ENCODE results near the gene NHS. TPM values are rescaled to one million over a fixed set of nuclear protein-coding genes. Genes with fewer than 3 reads are reported as not detected.
A peak's percentile ranks its signal among the peaks of the same experiment; 100 is the strongest.

The NHS gene
- total and polyA plus RNA-seq, 2 of the 13 experiments (the other 11 are each of a cell fraction or from before 2014, with no cell fraction given): 0.02 TPM; not detected in 1

GRCh38 chrX:17736856-17737709 lies 362.1 kb downstream of the NHS start, which contains the start of gene SCML1 (continued):
- TF ChIP-seq THYN1 (CRISPR knock-in tag; IDR thresholded peaks at IDR 0.05; ENCODE audit: borderline replicate concordance, low read depth) (no peak), GPBP1L1 (CRISPR knock-in tag; IDR thresholded peaks at IDR 0.05) (no peak), ZNF350 (CRISPR knock-in tag; IDR thresholded peaks at IDR 0.05; ENCODE audit: borderline replicate concordance, low read depth) (no peak), MATR3 (CRISPR knock-in tag; IDR thresholded peaks at IDR 0.05) (no peak), HMGA1 (CRISPR knock-in tag; conservative IDR thresholded peaks at IDR 0.05) (no peak), TCF12 (IDR thresholded peaks at IDR 0.05) (no peak), TCF12 (CRISPR knock-in tag; IDR thresholded peaks at IDR 0.05) (no peak), ZSCAN25 (CRISPR knock-in tag; IDR thresholded peaks at IDR 0.05) (no peak), ZNF616 (CRISPR knock-in tag; IDR thresholded peaks at IDR 0.05; ENCODE audit: low read depth) (no peak), SP2 (CRISPR knock-in tag; IDR thresholded peaks at IDR 0.05) (peak; percentile 55; the same call in 1 of the 2 replicates), ZNF724P (CRISPR knock-in tag; IDR thresholded peaks at IDR 0.05; ENCODE audit: borderline replicate concordance) (no peak), AHR (CRISPR knock-in tag; IDR thresholded peaks at IDR 0.05) (no peak), FOXJ3 (CRISPR knock-in tag; IDR thresholded peaks at IDR 0.05; ENCODE audit: borderline replicate concordance) (no peak)
- TF ChIP-seq, protein P1, sequence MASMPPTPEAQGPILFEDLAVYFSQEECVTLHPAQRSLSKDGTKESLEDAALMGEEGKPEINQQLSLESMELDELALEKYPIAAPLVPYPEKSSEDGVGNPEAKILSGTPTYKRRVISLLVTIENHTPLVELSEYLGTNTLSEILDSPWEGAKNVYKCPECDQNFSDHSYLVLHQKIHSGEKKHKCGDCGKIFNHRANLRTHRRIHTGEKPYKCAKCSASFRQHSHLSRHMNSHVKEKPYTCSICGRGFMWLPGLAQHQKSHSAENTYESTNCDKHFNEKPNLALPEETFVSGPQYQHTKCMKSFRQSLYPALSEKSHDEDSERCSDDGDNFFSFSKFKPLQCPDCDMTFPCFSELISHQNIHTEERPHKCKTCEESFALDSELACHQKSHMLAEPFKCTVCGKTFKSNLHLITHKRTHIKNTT (CRISPR knock-in tag; IDR thresholded peaks at IDR 0.05): no peak
- TF ChIP-seq, protein P2, sequence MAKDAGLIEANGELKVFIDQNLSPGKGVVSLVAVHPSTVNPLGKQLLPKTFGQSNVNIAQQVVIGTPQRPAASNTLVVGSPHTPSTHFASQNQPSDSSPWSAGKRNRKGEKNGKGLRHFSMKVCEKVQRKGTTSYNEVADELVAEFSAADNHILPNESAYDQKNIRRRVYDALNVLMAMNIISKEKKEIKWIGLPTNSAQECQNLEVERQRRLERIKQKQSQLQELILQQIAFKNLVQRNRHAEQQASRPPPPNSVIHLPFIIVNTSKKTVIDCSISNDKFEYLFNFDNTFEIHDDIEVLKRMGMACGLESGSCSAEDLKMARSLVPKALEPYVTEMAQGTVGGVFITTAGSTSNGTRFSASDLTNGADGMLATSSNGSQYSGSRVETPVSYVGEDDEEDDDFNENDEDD (CRISPR knock-in tag; IDR thresholded peaks at IDR 0.05; ENCODE audit: borderline replicate concordance): peak; percentile 55; the same call in 1 of the 2 replicates
- TF ChIP-seq, protein P3, sequence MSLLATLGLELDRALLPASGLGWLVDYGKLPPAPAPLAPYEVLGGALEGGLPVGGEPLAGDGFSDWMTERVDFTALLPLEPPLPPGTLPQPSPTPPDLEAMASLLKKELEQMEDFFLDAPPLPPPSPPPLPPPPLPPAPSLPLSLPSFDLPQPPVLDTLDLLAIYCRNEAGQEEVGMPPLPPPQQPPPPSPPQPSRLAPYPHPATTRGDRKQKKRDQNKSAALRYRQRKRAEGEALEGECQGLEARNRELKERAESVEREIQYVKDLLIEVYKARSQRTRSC (CRISPR knock-in tag; IDR thresholded peaks at IDR 0.05; ENCODE audit: low read depth): no peak
- TF ChIP-seq, protein P4, sequence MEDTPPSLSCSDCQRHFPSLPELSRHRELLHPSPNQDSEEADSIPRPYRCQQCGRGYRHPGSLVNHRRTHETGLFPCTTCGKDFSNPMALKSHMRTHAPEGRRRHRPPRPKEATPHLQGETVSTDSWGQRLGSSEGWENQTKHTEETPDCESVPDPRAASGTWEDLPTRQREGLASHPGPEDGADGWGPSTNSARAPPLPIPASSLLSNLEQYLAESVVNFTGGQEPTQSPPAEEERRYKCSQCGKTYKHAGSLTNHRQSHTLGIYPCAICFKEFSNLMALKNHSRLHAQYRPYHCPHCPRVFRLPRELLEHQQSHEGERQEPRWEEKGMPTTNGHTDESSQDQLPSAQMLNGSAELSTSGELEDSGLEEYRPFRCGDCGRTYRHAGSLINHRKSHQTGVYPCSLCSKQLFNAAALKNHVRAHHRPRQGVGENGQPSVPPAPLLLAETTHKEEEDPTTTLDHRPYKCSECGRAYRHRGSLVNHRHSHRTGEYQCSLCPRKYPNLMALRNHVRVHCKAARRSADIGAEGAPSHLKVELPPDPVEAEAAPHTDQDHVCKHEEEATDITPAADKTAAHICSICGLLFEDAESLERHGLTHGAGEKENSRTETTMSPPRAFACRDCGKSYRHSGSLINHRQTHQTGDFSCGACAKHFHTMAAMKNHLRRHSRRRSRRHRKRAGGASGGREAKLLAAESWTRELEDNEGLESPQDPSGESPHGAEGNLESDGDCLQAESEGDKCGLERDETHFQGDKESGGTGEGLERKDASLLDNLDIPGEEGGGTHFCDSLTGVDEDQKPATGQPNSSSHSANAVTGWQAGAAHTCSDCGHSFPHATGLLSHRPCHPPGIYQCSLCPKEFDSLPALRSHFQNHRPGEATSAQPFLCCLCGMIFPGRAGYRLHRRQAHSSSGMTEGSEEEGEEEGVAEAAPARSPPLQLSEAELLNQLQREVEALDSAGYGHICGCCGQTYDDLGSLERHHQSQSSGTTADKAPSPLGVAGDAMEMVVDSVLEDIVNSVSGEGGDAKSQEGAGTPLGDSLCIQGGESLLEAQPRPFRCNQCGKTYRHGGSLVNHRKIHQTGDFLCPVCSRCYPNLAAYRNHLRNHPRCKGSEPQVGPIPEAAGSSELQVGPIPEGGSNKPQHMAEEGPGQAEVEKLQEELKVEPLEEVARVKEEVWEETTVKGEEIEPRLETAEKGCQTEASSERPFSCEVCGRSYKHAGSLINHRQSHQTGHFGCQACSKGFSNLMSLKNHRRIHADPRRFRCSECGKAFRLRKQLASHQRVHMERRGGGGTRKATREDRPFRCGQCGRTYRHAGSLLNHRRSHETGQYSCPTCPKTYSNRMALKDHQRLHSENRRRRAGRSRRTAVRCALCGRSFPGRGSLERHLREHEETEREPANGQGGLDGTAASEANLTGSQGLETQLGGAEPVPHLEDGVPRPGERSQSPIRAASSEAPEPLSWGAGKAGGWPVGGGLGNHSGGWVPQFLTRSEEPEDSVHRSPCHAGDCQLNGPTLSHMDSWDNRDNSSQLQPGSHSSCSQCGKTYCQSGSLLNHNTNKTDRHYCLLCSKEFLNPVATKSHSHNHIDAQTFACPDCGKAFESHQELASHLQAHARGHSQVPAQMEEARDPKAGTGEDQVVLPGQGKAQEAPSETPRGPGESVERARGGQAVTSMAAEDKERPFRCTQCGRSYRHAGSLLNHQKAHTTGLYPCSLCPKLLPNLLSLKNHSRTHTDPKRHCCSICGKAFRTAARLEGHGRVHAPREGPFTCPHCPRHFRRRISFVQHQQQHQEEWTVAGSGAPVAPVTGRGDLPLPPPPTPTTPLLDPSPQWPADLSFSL (CRISPR knock-in tag; IDR thresholded peaks at IDR 0.05): no peak
